ENCODE measurements around the gene PTGR3.

PTGR3 gene

GRCh38 chr18:75230163-75231052 is 21.5 kb upstream of the PTGR3 start:
- H3K36me3 ChIP-seq (ENCODE audit: insufficient read depth, low read length), result no peaks in the 10 kb centered on the region
- no peaks in the 10 kb centered on the region for H3K9me2 ChIP-seq (ENCODE audit: low read depth, low read length)
- H3K9me3 ChIP-seq (ENCODE audit: low read length), result no peaks in the 10 kb centered on the region
- no peaks in the 10 kb centered on the region for H4K20me1 ChIP-seq (ENCODE audit: insufficient read depth, low read length)
- no peak overlapping the region for H3K4me3 ChIP-seq (ENCODE audit: low read depth, low read length, poor library complexity, severe bottlenecking)
- no peak overlapping the region for H3K27ac ChIP-seq (ENCODE audit: low read depth, low read length, poor library complexity, severe bottlenecking)
- no peaks in the 10 kb centered on the region for H3F3A ChIP-seq (ENCODE audit: insufficient read depth, low read length)
- TF ChIP-seq EZH2 (IDR thresholded peaks at IDR 0.05; ENCODE audit: borderline replicate concordance, low read length) (no peak), CTCF (IDR thresholded peaks at IDR 0.05; ENCODE audit: low read length) (no peak)
- H3K9ac ChIP-seq (ENCODE audit: low read length), result no peak overlapping the region
- H3K27me3 ChIP-seq (ENCODE audit: insufficient read depth, low read length), result no peaks in the 10 kb centered on the region
- no peak overlapping the region for H3K4me2 ChIP-seq (ENCODE audit: low read length)
- H3K79me2 ChIP-seq (ENCODE audit: insufficient read depth, low read length), result no peaks in the 10 kb centered on the region
- H2AFZ ChIP-seq (ENCODE audit: low read length), result no peak overlapping the region
- H3K4me1 ChIP-seq (ENCODE audit: insufficient read depth, low read length, severe bottlenecking), result no peaks in the 10 kb centered on the region

GRCh38 chr18:75229437-75229836 is 20.5 kb upstream of the PTGR3 start:
- TF ChIP-seq EZH2 (IDR thresholded peaks at IDR 0.05; ENCODE audit: borderline replicate concordance, low read length), result no peak
- TF ChIP-seq CTCF (IDR thresholded peaks at IDR 0.05; ENCODE audit: low read length), result no peak
- no peaks in the 10 kb centered on the region for H3K9me3 ChIP-seq (ENCODE audit: low read length)
- H3K4me1 ChIP-seq (ENCODE audit: insufficient read depth, low read length, severe bottlenecking), result no peaks in the 10 kb centered on the region
- no peaks in the 10 kb centered on the region for H3K27me3 ChIP-seq (ENCODE audit: insufficient read depth, low read length)
- H3K79me2 ChIP-seq (ENCODE audit: insufficient read depth, low read length), result no peaks in the 10 kb centered on the region
- H3F3A ChIP-seq (ENCODE audit: insufficient read depth, low read length), result no peaks in the 10 kb centered on the region
- no peaks in the 10 kb centered on the region for H4K20me1 ChIP-seq (ENCODE audit: insufficient read depth, low read length)
- no peaks in the 10 kb centered on the region for H3K36me3 ChIP-seq (ENCODE audit: insufficient read depth, low read length)
- H3K9ac ChIP-seq (ENCODE audit: low read length), result no peak overlapping the region
- H3K4me2 ChIP-seq (ENCODE audit: low read length), result no peak overlapping the region
- no peak overlapping the region for H3K4me3 ChIP-seq (ENCODE audit: low read depth, low read length, poor library complexity, severe bottlenecking)
- H2AFZ ChIP-seq (ENCODE audit: low read length), result no peak overlapping the region
- H3K27ac ChIP-seq (ENCODE audit: low read depth, low read length, poor library complexity, severe bottlenecking), result no peak overlapping the region
- H3K9me2 ChIP-seq (ENCODE audit: low read depth, low read length), result no peaks in the 10 kb centered on the region

GRCh38 chr18:75228967-75229366 is 20.0 kb upstream of the PTGR3 start:
- Histone ChIP-seq H3K4me1 (ENCODE audit: insufficient read depth, low read length, severe bottlenecking) (no peaks in the 10 kb centered on the region), H4K20me1 (ENCODE audit: insufficient read depth, low read length) (no peaks in the 10 kb centered on the region)

More at GRCh38 chr18:75228967-75229366, 20.0 kb upstream of the PTGR3 start:
- H3K9ac ChIP-seq (ENCODE audit: low read length), result no peak overlapping the region
- TF ChIP-seq CTCF (IDR thresholded peaks at IDR 0.05; ENCODE audit: low read length) (no peak), EZH2 (IDR thresholded peaks at IDR 0.05; ENCODE audit: borderline replicate concordance, low read length) (no peak)
- H2AFZ ChIP-seq (ENCODE audit: low read length), result no peak overlapping the region
- H3K9me2 ChIP-seq (ENCODE audit: low read depth, low read length), result no peaks in the 10 kb centered on the region
- no peaks in the 10 kb centered on the region for H3K36me3 ChIP-seq (ENCODE audit: insufficient read depth, low read length)
- H3K4me2 ChIP-seq (ENCODE audit: low read length), result no peak overlapping the region
- no peak overlapping the region for H3K4me3 ChIP-seq (ENCODE audit: low read depth, low read length, poor library complexity, severe bottlenecking)
- H3K9me3 ChIP-seq (ENCODE audit: low read length), result no peaks in the 10 kb centered on the region
- no peaks in the 10 kb centered on the region for H3F3A ChIP-seq (ENCODE audit: insufficient read depth, low read length)
- H3K27ac ChIP-seq (ENCODE audit: low read depth, low read length, poor library complexity, severe bottlenecking), result no peak overlapping the region
- H3K79me2 ChIP-seq (ENCODE audit: insufficient read depth, low read length), result no peaks in the 10 kb centered on the region
- no peaks in the 10 kb centered on the region for H3K27me3 ChIP-seq (ENCODE audit: insufficient read depth, low read length)

Data from OCI-LY1 (cell line).